Measurements from ENCODE around the gene CEP104. TPM values are rescaled to one million over a fixed set of nuclear protein-coding genes. Genes with fewer than 3 reads are reported as not detected.

The CEP104 gene
- 32.0 TPM for total RNA-seq
- long read RNA-seq, partial matches to known transcripts = 23 of 35 reads
- long read RNA-seq, other reads (novel, unspliced or antisense) = 11 of 35 reads

DNA sequence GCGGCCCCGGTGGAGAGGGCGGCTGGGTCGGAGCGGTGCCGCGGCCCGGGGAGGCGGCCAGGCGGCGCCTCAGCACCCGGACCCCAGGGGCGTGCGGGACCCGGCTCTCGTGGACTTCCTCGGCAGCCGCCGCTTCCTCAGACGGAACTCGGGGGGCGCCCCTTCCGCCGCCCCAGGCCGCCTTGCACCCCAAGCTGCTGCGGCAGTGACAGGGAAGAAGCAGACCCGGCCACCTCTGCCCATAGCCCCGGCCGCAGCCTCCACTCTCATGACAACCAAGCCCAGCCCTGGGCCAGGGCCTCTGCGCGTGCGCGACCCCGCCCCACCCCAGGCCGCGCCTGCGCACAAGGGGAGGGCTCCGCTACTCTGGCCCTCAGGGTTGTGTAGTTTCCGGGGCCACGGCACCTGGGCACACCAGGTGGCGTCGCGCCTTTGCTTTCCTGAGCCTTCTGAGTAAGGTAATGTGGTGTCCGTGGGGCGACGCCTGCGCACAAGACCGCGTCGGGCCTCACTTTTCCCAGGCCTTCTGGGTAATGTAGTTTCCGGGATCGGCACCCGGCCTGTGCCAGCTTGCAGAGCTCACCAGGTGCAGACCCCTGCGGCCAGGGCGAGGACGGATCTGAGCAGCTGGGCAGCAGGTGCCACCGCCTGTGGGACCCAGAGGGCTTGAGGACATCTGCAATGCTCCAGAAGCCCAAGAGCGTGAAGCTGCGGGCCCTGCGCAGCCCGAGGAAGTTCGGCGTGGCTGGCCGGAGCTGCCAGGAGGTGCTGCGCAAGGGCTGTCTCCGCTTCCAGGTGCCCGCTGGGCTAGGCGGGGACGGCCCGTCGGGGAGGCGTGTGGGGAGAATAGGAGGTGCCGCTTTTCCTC, at the start of gene CEP104, which contains the start of gene DFFB:
Gene CEP104 (minus strand): TSS at position 289 of the 868 bp plus-strand sequence. CDS start 4,804 bp downstream, outside the sequence.
Gene DFFB (plus strand): TSS at position 554 of the 868 bp plus-strand sequence. CDS start 128 bp downstream, at position 682.
- peak; percentile 93 for DNase-seq (ENCODE audit: low spot score)
- intact Hi-C loops (cut with DNase I) = loop anchor here (2.0 kb wide), 1 partner anchor 44 kb away; the partner anchor contains the start of gene C1orf174

DNA sequence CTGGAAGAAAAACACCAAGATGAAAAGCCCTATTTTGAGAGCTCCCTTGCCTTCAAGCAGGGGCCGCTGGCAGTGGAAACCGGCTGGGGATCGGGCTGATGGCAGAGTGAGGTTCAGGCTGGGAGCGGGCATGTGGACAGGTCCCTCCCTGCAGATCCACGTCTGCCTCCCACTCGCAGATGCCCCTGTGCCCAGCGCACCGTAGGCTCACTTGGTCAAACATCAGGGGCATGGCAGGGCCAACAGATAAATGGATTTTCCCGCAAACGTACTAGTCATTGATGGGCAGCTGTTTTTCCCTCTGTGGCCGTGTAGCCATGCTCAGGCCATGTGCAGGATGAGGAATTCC, 49.6 kb upstream of the CEP104 start:
- intact Hi-C loops (cut with DNase I) = no loop called here
- DNase-seq (ENCODE audit: low spot score) = no peak

DNA sequence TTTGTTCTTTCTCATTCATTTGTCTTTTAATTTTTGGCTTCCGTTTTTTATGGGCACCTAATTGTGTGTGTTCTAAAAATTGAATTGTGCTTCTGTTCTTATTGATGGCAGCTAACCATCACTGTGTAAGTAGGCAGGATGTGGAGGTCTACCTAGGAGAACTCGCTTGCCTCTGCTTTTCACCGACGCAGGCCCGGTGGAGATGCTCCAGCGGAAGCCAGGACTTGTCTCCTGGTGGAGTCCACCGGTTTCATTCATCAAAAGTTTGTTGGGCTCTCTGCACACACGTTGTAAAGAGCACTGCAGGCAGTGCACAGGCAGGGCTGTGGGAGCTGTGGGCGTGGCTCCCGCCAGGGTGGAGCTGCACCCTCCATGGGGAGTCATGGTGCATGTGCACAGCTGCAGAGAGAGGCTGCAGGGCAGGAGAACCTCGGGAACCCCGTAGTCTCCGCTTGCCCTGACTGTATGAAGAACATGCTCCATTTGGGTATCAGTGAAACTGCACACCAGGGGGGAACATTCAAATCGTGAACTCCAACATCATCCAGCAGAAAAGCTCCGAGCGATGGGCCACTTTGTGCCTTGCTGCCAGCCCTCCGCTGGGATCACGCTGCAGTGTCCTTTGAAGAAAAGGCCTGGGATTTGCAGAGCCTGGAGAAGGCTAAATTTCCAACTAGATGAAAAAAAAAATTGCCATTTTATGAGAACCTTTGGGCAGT, 49.1 kb upstream of the CEP104 start:
- intact Hi-C loops (cut with DNase I) = no loop called here
- DNase-seq (ENCODE audit: low spot score) = peak; percentile 53

DNA sequence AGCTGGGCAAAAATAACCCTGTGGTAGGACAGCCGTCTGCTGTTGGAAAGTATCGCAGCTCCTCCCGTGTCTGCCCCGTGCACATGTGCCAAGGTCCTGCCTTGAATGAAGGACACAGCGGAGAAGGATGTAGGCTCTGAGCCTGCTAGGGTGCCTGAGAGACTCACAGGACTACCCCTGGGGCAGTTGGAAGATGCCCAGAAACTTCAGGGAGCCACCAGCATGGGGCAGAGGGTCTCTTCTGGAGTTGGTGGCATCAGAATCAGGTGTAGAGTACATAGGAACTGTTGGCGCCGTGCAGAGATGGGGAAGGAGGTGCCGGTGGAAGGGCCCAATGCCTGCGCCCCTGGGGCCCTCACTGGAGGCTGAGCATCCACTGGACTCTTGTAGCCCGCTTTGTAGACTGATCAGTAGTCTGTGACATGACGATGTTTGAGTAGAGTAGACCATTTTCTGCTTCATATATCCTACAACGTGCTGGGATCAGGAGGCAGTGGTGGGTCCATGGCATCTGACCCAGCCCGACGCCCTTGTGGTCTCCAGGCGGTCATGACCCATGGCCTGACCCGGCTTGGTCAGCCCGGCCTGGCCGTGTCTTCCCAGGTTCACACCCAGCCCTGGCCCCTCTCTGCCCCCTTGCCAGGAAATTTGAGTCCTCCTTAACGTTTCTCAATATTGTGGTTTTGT, 48.4 kb upstream of the CEP104 start:
- DNase-seq (ENCODE audit: low spot score) = peak; percentile 69
- intact Hi-C loops (cut with DNase I) = no loop called here

DNA sequence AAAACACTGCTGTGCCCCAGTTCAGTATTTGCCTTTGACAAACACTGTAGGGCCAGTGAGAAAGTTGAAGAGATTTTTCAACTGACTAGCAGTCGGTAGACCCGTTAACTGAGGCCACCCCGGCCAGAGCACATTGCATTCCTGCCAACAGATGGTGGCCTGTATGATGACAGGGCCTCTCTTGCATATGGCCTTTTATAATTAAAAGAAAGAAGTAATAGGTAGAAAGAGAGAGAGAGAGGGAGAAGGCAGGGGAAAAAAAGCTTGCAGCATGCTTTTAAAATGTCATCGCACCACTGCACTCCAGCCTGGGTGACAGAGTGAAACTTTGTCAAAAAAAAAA, 47.8 kb upstream of the CEP104 start:
- no peak for DNase-seq (ENCODE audit: low spot score)
- intact Hi-C loops (cut with DNase I) = no loop called here

DNA sequence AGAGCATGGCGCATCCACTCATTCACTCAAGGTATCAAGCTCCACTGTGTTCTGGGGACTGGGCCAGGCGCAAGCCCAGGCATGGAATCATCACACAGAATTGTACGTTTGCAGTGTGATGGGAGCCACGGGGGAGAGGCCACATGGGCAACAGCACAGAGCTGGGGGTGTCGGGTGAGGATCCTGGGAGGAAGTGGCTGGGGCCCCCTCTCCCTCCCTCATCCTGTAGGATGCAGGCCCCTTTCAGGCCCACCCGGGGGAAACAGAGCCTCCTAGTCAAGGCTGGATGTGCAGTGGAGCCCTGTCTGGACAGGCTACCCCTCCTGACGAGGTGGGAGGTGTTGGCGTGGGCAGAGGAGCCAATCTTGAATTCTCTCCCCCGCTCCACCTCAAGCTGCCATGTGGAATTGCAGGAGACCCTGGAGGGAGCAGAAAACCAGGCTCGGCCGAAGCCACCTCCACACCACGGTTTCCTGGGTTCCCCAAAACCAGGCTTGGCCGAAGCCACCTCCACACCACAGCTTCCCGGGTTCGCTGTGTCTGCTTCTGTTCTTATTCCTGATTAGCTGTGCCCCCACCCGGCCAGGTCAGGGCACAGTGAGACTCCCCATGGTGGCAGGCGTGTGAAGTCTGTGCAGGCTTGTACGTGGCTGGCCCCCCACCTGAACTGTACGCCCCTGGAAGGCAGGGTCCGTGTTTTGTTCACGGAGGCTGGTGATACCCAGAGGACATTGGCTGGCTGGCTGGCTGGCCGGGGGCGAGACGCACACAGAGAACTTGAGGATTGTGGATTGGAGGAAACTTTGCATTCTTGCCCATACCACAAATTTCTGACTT, 47.2 kb upstream of the CEP104 start:
- intact Hi-C loops (cut with DNase I) = no loop called here
- DNase-seq (ENCODE audit: low spot score) = peak; percentile 53

DNA sequence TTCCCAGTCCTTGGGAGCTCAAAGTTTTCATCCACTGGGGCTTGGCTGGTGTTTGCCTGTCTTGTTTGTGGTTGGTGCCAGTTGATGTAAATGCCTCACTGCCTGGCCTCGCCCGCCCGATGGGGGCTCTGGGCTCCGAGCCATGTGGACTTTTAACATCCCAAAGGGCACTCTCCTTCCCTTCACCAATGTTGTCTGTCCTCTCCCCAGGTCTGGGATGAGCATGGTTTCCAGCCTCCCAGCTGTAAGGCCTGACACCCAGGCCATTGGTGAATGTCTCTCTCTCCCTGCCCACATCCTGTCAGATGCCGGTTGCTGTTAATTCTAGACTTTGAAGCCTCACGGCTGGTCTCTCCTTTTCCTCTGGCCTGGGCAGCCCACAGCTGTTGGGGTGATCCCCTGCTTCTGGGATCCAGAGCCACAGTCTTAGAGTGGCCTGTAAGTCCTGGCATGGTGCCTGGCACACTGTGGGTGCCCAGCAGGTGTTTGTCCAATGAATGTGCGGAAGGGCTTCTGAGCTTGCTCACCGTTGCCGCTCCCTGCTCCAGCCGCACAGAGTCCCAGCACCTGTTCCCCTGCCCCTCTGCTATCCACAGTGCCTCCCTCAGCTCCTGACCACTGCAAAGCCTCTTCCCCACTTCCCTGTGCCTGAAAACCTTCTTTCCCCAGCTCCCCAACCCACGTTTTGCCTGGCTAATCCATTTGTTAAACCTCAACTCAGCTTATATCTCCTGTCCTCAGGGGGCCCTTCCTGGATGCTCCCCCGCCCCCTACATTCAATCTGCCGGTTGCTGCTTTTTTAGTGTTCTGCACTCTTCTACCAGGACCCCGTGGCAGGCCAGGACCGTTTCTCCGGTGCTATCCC, 46.4 kb upstream of the CEP104 start:
- intact Hi-C loops (cut with DNase I) = no loop called here
- peak; percentile 69 for DNase-seq (ENCODE audit: low spot score)

DNA sequence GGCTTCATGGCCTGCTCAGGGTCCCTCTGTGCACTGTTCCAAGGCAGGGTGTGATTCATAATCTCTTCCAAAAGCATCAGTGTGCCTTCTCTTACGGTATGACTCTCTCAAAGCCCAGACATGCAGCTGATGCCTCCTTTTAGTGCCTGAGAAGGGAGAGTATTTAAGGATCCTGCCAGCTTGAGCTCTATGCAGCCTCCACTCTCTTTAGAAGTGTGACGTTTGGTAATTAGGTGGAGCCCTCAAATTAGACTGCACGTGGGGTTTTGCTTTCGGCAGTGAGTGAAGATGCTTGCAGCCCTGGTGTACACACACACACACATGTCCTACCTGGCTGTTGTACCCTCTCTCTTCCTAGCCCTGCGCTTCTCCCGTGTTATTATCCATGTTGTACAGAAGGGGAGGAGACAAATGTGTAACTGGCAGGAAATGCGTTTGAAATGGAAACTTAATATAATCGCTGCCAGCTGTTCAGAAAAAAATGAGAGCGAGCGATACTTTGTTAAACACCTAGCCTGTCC, 45.6 kb upstream of the CEP104 start:
- intact Hi-C loops (cut with DNase I) = no loop called here
- peak; percentile 44 for DNase-seq (ENCODE audit: low spot score)

DNA sequence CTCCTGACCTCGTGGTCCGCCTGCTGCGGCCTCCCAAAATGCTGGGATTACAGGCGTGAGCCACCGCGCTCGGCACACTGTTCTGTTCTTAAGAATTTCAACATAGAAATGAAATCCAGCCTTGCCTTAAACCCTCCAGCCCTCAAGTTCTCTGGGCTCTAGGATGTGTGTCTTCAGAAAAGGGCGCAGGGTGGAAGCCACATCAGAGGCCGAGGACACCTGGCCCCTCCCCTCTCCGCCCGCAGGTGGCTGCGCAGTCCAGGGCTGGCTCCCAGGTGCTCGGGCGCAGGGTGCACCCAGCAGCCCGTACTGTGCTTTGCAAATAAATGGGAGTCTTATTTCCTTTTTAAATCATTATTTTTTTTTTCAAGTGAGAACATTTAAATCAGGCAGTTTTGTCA, 45.1 kb upstream of the CEP104 start:
- DNase-seq (ENCODE audit: low spot score) = peak; percentile 71
- intact Hi-C loops (cut with DNase I) = no loop called here

DNA sequence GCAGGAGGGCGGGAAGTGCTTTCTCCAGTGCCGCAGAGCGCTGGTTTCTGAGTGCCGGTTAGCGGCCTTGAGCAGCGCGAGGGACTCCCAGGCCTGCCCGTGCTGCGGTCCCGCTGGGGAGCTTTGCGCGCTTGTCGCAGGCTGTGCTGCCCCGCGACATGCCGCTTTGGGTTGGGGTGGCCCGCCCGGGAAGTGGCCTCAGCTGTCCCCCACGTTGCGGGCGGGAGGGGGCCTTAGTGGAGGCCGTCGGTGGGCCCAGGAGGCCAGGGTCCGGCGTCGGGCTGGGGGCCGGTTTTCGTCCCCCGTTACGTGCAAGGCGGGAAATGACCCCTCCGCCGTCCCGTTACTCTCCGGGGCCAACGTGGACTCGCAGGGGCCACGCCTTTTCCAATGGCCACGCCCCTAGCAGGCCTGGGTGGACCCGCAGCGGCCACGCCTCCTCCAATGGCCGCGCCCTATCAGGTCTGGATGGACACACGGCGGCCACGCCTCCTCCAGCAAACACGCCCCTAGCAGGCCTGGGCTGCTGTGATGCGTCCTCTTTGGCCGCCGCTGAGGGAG, 44.0 kb upstream of the CEP104 start:
- intact Hi-C loops (cut with DNase I) = loop anchor here (2.0 kb wide), 2 partner anchors 44 to 104 kb away; partner anchors contain the start of genes CEP104, DFFB and LRRC47

DNA sequence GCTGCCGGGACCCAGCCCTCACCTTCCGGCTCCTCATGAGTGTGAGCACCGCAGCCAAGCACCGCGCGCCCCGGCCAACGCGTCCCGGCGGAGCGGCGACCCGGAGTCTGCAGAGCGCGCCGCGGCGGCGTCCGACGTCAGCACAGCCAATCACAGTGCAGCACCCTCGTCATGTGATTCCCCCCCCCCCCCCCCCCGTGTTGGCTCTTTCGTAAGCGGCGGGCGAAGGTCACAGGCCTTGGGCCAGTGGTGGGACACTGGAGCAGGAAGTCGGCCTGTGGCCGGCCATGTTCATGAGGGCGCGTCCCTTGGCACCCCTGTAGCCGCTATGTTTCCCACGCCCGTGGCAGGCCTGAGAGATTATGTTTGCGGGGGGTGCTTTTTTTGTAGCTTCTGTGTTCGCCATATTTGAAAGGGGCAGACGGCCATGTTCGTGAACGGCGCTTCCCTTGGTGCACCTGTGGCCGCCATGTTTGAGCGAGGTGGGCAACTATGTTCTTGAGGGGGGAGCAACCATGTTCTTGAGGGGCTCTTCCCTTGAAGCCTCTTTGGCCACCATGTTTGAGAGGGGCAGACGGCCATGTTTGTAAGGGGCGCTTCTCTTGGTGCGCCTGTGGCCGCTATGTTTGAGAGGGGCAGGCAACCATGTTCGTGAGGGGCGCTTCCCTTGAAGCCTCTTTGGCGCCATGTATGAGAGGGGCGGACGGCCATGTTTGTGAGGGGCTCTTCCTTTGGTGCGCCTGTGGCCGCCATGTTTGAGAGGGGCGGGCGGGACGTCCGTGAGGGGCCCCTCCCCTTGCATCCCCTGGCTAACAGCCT, 43.3 kb upstream of the CEP104 start, which contains the start of gene C1orf174:
Gene C1orf174 (minus strand): TSS at position 123 of the 819 bp plus-strand sequence. CDS start 86 bp downstream, at position 37.
- intact Hi-C loops (cut with DNase I) = loop anchor here (2.0 kb wide), 2 partner anchors 44 to 104 kb away; partner anchors contain the start of genes CEP104, DFFB and LRRC47
- peak; percentile 95 for DNase-seq (ENCODE audit: low spot score)

More for the DNA sequence above, 44.0 kb upstream of the CEP104 start:
- peak; percentile 99 for DNase-seq (ENCODE audit: low spot score)

DNA sequence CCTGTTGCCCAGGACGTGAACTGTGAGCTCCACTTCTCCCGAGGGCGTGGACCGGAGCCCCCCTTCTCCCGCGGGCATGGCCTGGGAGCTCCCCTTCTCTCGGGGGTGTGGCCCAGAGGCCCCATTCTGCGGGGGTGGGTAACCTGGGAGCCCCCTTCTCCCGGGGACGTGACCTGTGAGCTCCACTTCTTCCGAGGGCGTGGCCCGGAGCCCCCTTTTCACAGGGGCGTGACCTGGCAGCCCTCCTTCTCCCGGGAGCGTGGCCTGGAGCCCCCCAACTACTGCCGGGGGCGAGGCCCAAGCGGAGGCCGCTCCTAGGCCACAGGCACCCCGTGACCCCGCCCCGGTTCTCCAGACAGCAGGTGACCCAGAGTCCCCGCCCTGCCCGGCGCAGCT, 42.7 kb upstream of the CEP104 start:
- no peak for DNase-seq (ENCODE audit: low spot score)
- intact Hi-C loops (cut with DNase I) = loop anchor here (2.0 kb wide), 2 partner anchors 43 to 103 kb away; partner anchors contain the start of genes CEP104, DFFB and LRRC47

DNA sequence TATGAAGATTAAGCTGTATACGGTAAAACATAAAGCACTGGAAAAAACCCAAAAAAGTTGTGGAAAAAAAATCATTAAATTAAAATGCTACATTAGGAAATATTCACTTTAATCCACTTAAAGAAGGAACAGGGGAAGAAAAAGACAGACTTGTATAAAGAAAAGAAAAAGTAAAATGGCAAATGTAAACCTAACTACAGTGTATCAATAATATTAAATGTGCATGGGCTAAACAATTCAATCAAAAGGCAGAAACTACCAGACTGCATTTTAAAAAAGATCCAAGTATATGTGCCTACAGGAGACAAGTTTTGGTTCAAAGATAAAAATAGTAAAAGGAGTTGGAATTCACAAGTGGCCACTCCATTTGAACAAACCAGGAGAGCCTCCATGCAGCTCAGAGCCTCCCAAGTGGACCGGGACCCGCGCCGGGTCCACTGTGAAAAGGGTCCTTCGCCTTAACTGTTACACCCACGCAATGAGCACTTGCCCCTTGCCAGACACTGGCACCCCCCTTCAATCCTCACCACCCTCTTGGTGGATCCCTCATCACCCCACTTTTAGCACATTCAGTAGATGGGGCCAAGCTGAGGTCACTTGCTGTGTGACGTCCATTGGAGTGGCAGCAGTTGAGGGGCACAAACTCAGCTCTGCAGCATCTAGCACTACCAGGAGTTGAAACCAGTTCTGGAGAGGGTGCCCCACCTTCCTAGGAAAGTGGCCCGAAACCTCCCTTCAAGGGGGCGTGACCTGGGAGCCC, 42.2 kb upstream of the CEP104 start:
- no peak for DNase-seq (ENCODE audit: low spot score)
- intact Hi-C loops (cut with DNase I) = no loop called here

DNA sequence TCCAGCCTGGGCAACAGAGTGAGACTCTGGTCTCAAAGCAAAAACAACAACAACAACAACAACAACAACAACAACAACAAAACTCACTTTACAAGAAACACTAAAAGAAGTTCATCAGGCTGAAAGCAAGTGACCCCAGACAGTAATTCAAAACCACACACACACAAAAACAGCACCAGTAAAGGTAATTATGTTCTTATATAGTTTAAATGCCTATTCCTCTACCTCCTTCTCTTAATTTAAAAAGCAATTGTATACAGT, 41.4 kb upstream of the CEP104 start:
- no peak for DNase-seq (ENCODE audit: low spot score)
- intact Hi-C loops (cut with DNase I) = no loop called here

DNA sequence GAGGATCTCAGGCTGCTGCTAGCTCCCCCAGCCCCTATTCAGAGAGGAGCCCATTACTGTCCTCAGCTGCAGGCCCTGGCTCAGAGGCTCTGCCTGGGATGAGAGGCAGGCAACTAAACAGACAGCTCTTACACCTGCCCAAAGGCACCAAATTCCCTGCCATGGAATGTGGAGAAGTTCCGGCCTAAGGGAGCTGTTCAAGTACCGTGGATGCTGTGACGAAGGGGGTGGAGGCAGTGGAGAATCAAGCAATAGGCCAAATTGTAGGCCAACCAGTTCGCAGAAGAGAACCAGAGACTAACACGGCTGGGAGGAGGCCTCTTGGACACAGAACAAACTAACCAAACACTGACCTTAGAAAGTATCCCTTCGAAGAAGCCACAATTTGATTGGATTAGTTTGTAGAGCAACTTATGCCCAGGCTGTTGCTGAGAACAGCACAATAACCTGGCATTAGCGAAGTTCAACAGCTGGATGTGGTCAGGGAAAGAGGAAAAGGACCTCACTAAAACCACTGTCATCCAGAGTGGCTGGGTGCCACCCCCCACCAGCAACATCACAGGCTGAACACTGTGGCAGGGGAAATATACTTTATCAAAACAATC, 39.5 kb upstream of the CEP104 start:
- intact Hi-C loops (cut with DNase I) = no loop called here
- DNase-seq (ENCODE audit: low spot score) = peak; percentile 36

DNA sequence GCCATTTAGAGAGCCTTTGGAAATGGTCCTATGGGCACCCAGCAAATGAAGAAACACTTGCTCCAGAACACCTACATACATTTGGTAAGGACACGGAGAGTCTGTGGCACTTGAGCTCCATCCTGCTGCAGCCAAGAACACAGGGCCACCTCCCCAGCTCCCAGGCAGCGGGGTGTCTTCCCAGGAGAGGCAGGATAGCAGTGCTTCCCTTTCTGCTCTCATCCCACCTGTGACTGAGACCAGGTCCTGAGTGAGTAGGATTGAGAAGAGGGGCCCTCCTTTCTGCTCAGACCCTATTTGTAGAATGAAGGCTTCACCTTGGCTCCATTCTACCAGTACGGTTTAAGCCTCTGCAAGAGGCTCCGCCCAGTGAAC, 38.9 kb upstream of the CEP104 start:
- intact Hi-C loops (cut with DNase I) = no loop called here
- peak; percentile 51 for DNase-seq (ENCODE audit: low spot score)
